Nephron (organoid): Measurements from ENCODE around the gene GALNTL6.

ENCODE experiments used
- H3K27ac Mint-ChIP-seq, 3 experiments: 2 replicates each; pipeline ENCODE4 v1.8.0; 2020; ENCODE audit warnings: mixed read lengths in 3 of 3, mild to moderate bottlenecking in 2 of 3, moderate library complexity in 1 of 3
- H3K27me3 Mint-ChIP-seq: 2 replicates; pipeline ENCODE4 v1.8.0; 2021; ENCODE audit warnings: low read depth, mild to moderate bottlenecking, moderate library complexity, mixed read lengths
- H3K36me3 Mint-ChIP-seq: 2 replicates; pipeline ENCODE4 v1.8.0; 2020; ENCODE audit warnings: low read depth, mixed read lengths
- H3K4me1 Mint-ChIP-seq: 2 replicates; pipeline ENCODE4 v1.8.0; 2020; ENCODE audit warnings: mixed read lengths
- H3K4me3 Mint-ChIP-seq, 3 experiments: 2 replicates each; pipeline ENCODE4 v1.8.0; 2020; ENCODE audit warnings: mild to moderate bottlenecking in 3 of 3, mixed read lengths in 3 of 3, moderate library complexity in 2 of 3
- H3K9me3 Mint-ChIP-seq: 2 replicates; pipeline ENCODE4 v1.8.0; 2020; ENCODE audit warnings: mixed read lengths
- CTCF ChIP-seq, 3 experiments: fragments of 200-600 bp; sonication (generic); IDR thresholded peaks; one replicate each; pipeline ENCODE4 v1.5.0; 2021; ENCODE audit warnings: antibody characterized with exemption in 3 of 3; ENCODE audit not compliant: unreplicated experiment in 3 of 3

The GALNTL6 gene

GRCh38 chr4:171978216-171978615 lies 165.0 kb downstream of the GALNTL6 start:
- Mint-ChIP-seq H3K27me3 (no peaks in the 10 kb centered on the region), H3K36me3 (no peaks in the 10 kb centered on the region), H3K27ac (no peak overlapping the region), H3K4me1 (no peaks in the 10 kb centered on the region), H3K4me3 (no peak overlapping the region), H3K9me3 (no peaks in the 10 kb centered on the region)
- no peak for TF ChIP-seq CTCF (IDR thresholded peaks at IDR 0.05; ENCODE audit: unreplicated experiment in 3 of 3)

- no peaks in the 10 kb centered on the region for H3K36me3 Mint-ChIP-seq
- no peak overlapping the region for H3K4me3 Mint-ChIP-seq
Measured at GRCh38 chr4:171979461-171979860, 166.3 kb downstream of the GALNTL6 start.

GRCh38 chr4:171981185-171981584 lies 168.0 kb downstream of the GALNTL6 start:
- Mint-ChIP-seq H3K4me1 (no peaks in the 10 kb centered on the region), H3K36me3 (no peaks in the 10 kb centered on the region), H3K9me3 (no peaks in the 10 kb centered on the region), H3K27me3 (no peaks in the 10 kb centered on the region), H3K27ac (no peak overlapping the region), H3K4me3 (no peak overlapping the region)
- TF ChIP-seq CTCF (IDR thresholded peaks at IDR 0.05; ENCODE audit: unreplicated experiment in 3 of 3) = no peak

More at GRCh38 chr4:171979461-171979860, 166.3 kb downstream of the GALNTL6 start:
- Mint-ChIP-seq H3K9me3 (no peaks in the 10 kb centered on the region), H3K27ac (no peak overlapping the region), H3K4me1 (no peaks in the 10 kb centered on the region), H3K27me3 (no peaks in the 10 kb centered on the region)
- TF ChIP-seq CTCF (IDR thresholded peaks at IDR 0.05; ENCODE audit: unreplicated experiment in 3 of 3) = no peak

GRCh38 chr4:171983935-171984805 lies 171.0 kb downstream of the GALNTL6 start:
- no peak for TF ChIP-seq CTCF (IDR thresholded peaks at IDR 0.05; ENCODE audit: unreplicated experiment in 3 of 3)
- Mint-ChIP-seq H3K27ac (no peak overlapping the region), H3K4me3 (no peak overlapping the region), H3K27me3 (no peaks in the 10 kb centered on the region), H3K4me1 (no peaks in the 10 kb centered on the region), H3K9me3 (no peaks in the 10 kb centered on the region), H3K36me3 (no peaks in the 10 kb centered on the region)

- H3K4me3 Mint-ChIP-seq = no peak overlapping the region
- no peaks in the 10 kb centered on the region for H3K4me1 Mint-ChIP-seq
- H3K9me3 Mint-ChIP-seq = no peaks in the 10 kb centered on the region
- TF ChIP-seq CTCF (IDR thresholded peaks at IDR 0.05; ENCODE audit: unreplicated experiment in 3 of 3) = no peak
- H3K36me3 Mint-ChIP-seq = no peaks in the 10 kb centered on the region
- no peaks in the 10 kb centered on the region for H3K27me3 Mint-ChIP-seq
- no peak overlapping the region for H3K27ac Mint-ChIP-seq
Measured at GRCh38 chr4:171985129-171985528, 171.9 kb downstream of the GALNTL6 start.

GRCh38 chr4:171993247-171993646 lies 180.0 kb downstream of the GALNTL6 start:
- Mint-ChIP-seq H3K36me3 (no peaks in the 10 kb centered on the region), H3K27me3 (peaks cover 4% of the 10 kb centered on the region), H3K27ac (no peak overlapping the region), H3K9me3 (peaks cover 3% of the 10 kb centered on the region), H3K4me1 (no peaks in the 10 kb centered on the region), H3K4me3 (no peak overlapping the region)
- no peak for TF ChIP-seq CTCF (IDR thresholded peaks at IDR 0.05; ENCODE audit: unreplicated experiment in 3 of 3)
